Astrocyte (in vitro differentiated cells and primary cell): ENCODE measurements around the gene TSEN54. TPM values are rescaled to one million over a fixed set of nuclear protein-coding genes. Genes with fewer than 3 reads are reported as not detected.

Experiments
- DNase-seq: peaks from one replicate; pipeline ENCODE4 v3.0.0-alpha.2; 2010; ENCODE audit warnings: low read depth
- FAIRE-seq: peaks from 2 replicates; lab custom pipeline; 2011; peaks lifted over from hg19 to GRCh38; lab: Jason Lieb, UNC
- H2AFZ ChIP-seq: 2 replicates; pipeline ENCODE4 v1.6.0; 2012; ENCODE audit warnings: low read depth, low read length, inconsistent platforms
- H3K27ac ChIP-seq: 2 replicates; pipeline ENCODE4 v1.5.1; 2011; ENCODE audit warnings: low read depth, low read length, inconsistent platforms
- H3K27me3 ChIP-seq: 2 replicates; pipeline ENCODE4 v1.6.0; 2011; ENCODE audit warnings: low read length, inconsistent platforms; ENCODE audit not compliant: insufficient read depth
- H3K36me3 ChIP-seq: 2 replicates; pipeline ENCODE4 v1.5.1; 2011; ENCODE audit warnings: low read length, inconsistent platforms; ENCODE audit not compliant: insufficient read depth
- H3K4me1 ChIP-seq: 2 replicates; pipeline ENCODE4 v1.5.1; 2011; ENCODE audit warnings: low read length, inconsistent platforms; ENCODE audit not compliant: insufficient read depth
- H3K4me2 ChIP-seq: 2 replicates; pipeline ENCODE4 v1.6.0; 2012; ENCODE audit warnings: low read length, inconsistent platforms
- H3K4me3 ChIP-seq: 2 replicates; pipeline ENCODE4 v1.5.1; 2011; ENCODE audit warnings: low read depth, mild to moderate bottlenecking, low read length, inconsistent platforms; ENCODE audit not compliant: insufficient read depth
- H3K79me2 ChIP-seq: 2 replicates; pipeline ENCODE4 v1.6.0; 2012; ENCODE audit warnings: mild to moderate bottlenecking, low read length, inconsistent platforms; ENCODE audit not compliant: insufficient read depth
- H3K9ac ChIP-seq: 2 replicates; pipeline ENCODE4 v1.6.0; 2012; ENCODE audit warnings: mild to moderate bottlenecking, low read length, inconsistent platforms
- H3K9me3 ChIP-seq: 2 replicates; pipeline ENCODE4 v1.5.1; 2012; ENCODE audit warnings: low read depth, mild to moderate bottlenecking, low read length, inconsistent platforms; ENCODE audit not compliant: insufficient read depth
- H4K20me1 ChIP-seq: 2 replicates; pipeline ENCODE4 v1.6.0; 2012; ENCODE audit warnings: low read length, inconsistent platforms; ENCODE audit not compliant: insufficient read depth
- H3K27ac Mint-ChIP-seq: one replicate; pipeline ENCODE4 v1.8.0; 2021; ENCODE audit warnings: mild to moderate bottlenecking, mixed read lengths; ENCODE audit not compliant: unreplicated experiment
- H3K27me3 Mint-ChIP-seq: one replicate; pipeline ENCODE4 v1.8.0; 2021; ENCODE audit warnings: low read depth, mixed read lengths; ENCODE audit not compliant: unreplicated experiment
- H3K36me3 Mint-ChIP-seq: one replicate; pipeline ENCODE4 v1.8.0; 2021; ENCODE audit warnings: low read depth, mixed read lengths; ENCODE audit not compliant: unreplicated experiment
- H3K4me1 Mint-ChIP-seq: one replicate; pipeline ENCODE4 v1.8.0; 2021; ENCODE audit warnings: low read depth, mixed read lengths; ENCODE audit not compliant: unreplicated experiment
- H3K4me3 Mint-ChIP-seq: one replicate; pipeline ENCODE4 v1.8.0; 2021; ENCODE audit warnings: mild to moderate bottlenecking, moderate library complexity, mixed read lengths; ENCODE audit not compliant: unreplicated experiment
- H3K9me3 Mint-ChIP-seq: one replicate; pipeline ENCODE4 v1.8.0; 2021; ENCODE audit warnings: mild to moderate bottlenecking, mixed read lengths; ENCODE audit not compliant: unreplicated experiment
- CTCF ChIP-seq: IDR thresholded peaks from 2 replicates; pipeline ENCODE4 v1.5.1; 2011; ENCODE audit warnings: low read depth, mild to moderate bottlenecking, inconsistent platforms, low read length, moderate library complexity; ENCODE audit not compliant: insufficient read depth
- EZH2 ChIP-seq: IDR thresholded peaks from 2 replicates; pipeline ENCODE4 v1.6.1; 2012; ENCODE audit warnings: mild to moderate bottlenecking, low read length, inconsistent platforms; ENCODE audit not compliant: insufficient read depth
- total RNA-seq: library from RNA; stranded (reverse); gene quantifications from 2 replicates; pipeline ENCODE4 v1.2.1, GENCODE V29; 2021

The TSEN54 gene
- total RNA-seq, 1 donor from 2014 or later = 16.5 TPM

- H3K36me3 Mint-ChIP-seq = peaks cover 7% of the 10 kb centered on the region
- Histone ChIP-seq H3K36me3 (peaks cover 2% of the 10 kb centered on the region), H2AFZ (no peak overlapping the region), H3K27me3 (no peaks in the 10 kb centered on the region), H3K4me2 (no peak overlapping the region), H3K79me2 (no peaks in the 10 kb centered on the region), H3K4me1 (no peaks in the 10 kb centered on the region), H3K27ac (no peak overlapping the region), H3K9me3 (no peaks in the 10 kb centered on the region), H3K9ac (no peak overlapping the region), H3K4me3 (no peak overlapping the region), H4K20me1 (no peaks in the 10 kb centered on the region)
- no peak for TF ChIP-seq EZH2
- TF ChIP-seq CTCF = no peak
- FAIRE-seq = no peak
- no peak overlapping the region for H3K27ac Mint-ChIP-seq
- no peaks in the 10 kb centered on the region for H3K27me3 Mint-ChIP-seq
- DNase-seq = no peak
- H3K4me3 Mint-ChIP-seq = no peak overlapping the region
- H3K9me3 Mint-ChIP-seq = no peaks in the 10 kb centered on the region
- H3K4me1 Mint-ChIP-seq = no peaks in the 10 kb centered on the region
These were observed 15.7 kb upstream of the TSEN54 start for GRCh38 chr17:75500419-75501216.

- FAIRE-seq = no peak
- Histone ChIP-seq H3K4me1 (no peaks in the 10 kb centered on the region), H3K27ac (no peak overlapping the region), H3K4me2 (no peak overlapping the region), H3K4me3 (no peak overlapping the region), H2AFZ (no peak overlapping the region), H3K79me2 (no peaks in the 10 kb centered on the region), H3K9me3 (no peaks in the 10 kb centered on the region), H3K36me3 (peaks cover 2% of the 10 kb centered on the region), H3K27me3 (no peaks in the 10 kb centered on the region), H4K20me1 (no peaks in the 10 kb centered on the region), H3K9ac (no peak overlapping the region)
- H3K4me3 Mint-ChIP-seq = no peak overlapping the region
- TF ChIP-seq EZH2 = no peak
- TF ChIP-seq CTCF = no peak
- H3K4me1 Mint-ChIP-seq = no peaks in the 10 kb centered on the region
- no peaks in the 10 kb centered on the region for H3K9me3 Mint-ChIP-seq
- no peak for DNase-seq
- no peak overlapping the region for H3K27ac Mint-ChIP-seq
- H3K27me3 Mint-ChIP-seq = no peaks in the 10 kb centered on the region
- H3K36me3 Mint-ChIP-seq = peaks cover 11% of the 10 kb centered on the region
These were observed 14.8 kb upstream of the TSEN54 start for GRCh38 chr17:75501378-75502071.
